ENCODE results near the gene F13A1. TPM values are rescaled to one million over a fixed set of nuclear protein-coding genes. Genes with fewer than 3 reads are reported as not detected.
A peak's percentile ranks its signal among the peaks of the same experiment; 100 is the strongest.

F13A1 gene
- total and polyA plus RNA-seq, 4 donors: 4.3 to 69.9 (median 23.4) TPM

GRCh38 chr6:6284221-6284966 is 36.1 kb downstream of the F13A1 start:
- Histone ChIP-seq H3K9me3 (ENCODE audit: control insufficient read depth in 4 of 4, insufficient read depth in 3 of 4, low read length in 3 of 4) (no peaks in the 10 kb centered on the region), H3K9ac (ENCODE audit: insufficient read depth in 1 of 2, low read length in 2 of 2) (no peak overlapping the region), H3K4me1 (ENCODE audit: control insufficient read depth in 5 of 5, insufficient read depth in 5 of 5, low read length in 5 of 5) (peaks cover 0 to under 1% (median 0%) of the 10 kb centered on the region in 5 donors), H3K27ac (ENCODE audit: low read depth in 1 of 2, low read length in 1 of 2) (no peak overlapping the region), H3K4me3 (no peak overlapping the region), H3K36me3 (ENCODE audit: control insufficient read depth in 4 of 4, insufficient read depth in 4 of 4, low read length in 4 of 4) (no peaks in the 10 kb centered on the region), H3K27me3 (ENCODE audit: control insufficient read depth in 3 of 3, insufficient read depth in 3 of 3, low read length in 2 of 3) (no peaks in the 10 kb centered on the region)
- no peak for TF ChIP-seq CTCF (IDR thresholded peaks at IDR 0.05; ENCODE audit: control extremely low read depth, extremely low read depth)
- no peak for ATAC-seq (ENCODE audit: insufficient read depth, low FRiP score)
- WGBS, 2 donors: 67 to 74% methylated on average over 6 of the region's 6 CpGs
- DNase-seq: peak in 2 of 3 donors; percentile 8 to 17

GRCh38 chr6:6283746-6284145 is 36.7 kb downstream of the F13A1 start:
- no peak overlapping the region for H3K4me3 ChIP-seq
- no peak overlapping the region for H3K27ac ChIP-seq (ENCODE audit: low read depth in 1 of 2, low read length in 1 of 2)
- no peak for ATAC-seq (ENCODE audit: insufficient read depth, low FRiP score)
- no peaks in the 10 kb centered on the region for H3K9me3 ChIP-seq (ENCODE audit: control insufficient read depth in 4 of 4, insufficient read depth in 3 of 4, low read length in 3 of 4)
- H3K36me3 ChIP-seq (ENCODE audit: control insufficient read depth in 4 of 4, insufficient read depth in 4 of 4, low read length in 4 of 4): no peaks in the 10 kb centered on the region
- H3K4me1 ChIP-seq (ENCODE audit: control insufficient read depth in 5 of 5, insufficient read depth in 5 of 5, low read length in 5 of 5): peaks cover 0 to 2% (median 0%) of the 10 kb centered on the region in 5 donors
- no peaks in the 10 kb centered on the region for H3K27me3 ChIP-seq (ENCODE audit: control insufficient read depth in 3 of 3, insufficient read depth in 3 of 3, low read length in 2 of 3)
- TF ChIP-seq CTCF (IDR thresholded peaks at IDR 0.05; ENCODE audit: control extremely low read depth, extremely low read depth): no peak
- WGBS, 2 donors: 85 to 91% methylated on average over 2 of the region's 2 CpGs
- no peak for DNase-seq
- H3K9ac ChIP-seq (ENCODE audit: insufficient read depth in 1 of 2, low read length in 2 of 2): no peak overlapping the region

GRCh38 chr6:6282716-6283115 is 37.7 kb downstream of the F13A1 start:
- H3K9ac ChIP-seq (ENCODE audit: insufficient read depth in 1 of 2, low read length in 2 of 2): no peak overlapping the region
- H3K36me3 ChIP-seq (ENCODE audit: control insufficient read depth in 4 of 4, insufficient read depth in 4 of 4, low read length in 4 of 4): no peaks in the 10 kb centered on the region
- 88% methylated on average over 1 of the region's 1 CpG for WGBS, 2 donors
- DNase-seq: no peak
- H3K27me3 ChIP-seq (ENCODE audit: control insufficient read depth in 3 of 3, insufficient read depth in 3 of 3, low read length in 2 of 3): no peaks in the 10 kb centered on the region
- H3K9me3 ChIP-seq (ENCODE audit: control insufficient read depth in 4 of 4, insufficient read depth in 3 of 4, low read length in 3 of 4): no peaks in the 10 kb centered on the region
- no peak for TF ChIP-seq CTCF (IDR thresholded peaks at IDR 0.05; ENCODE audit: control extremely low read depth, extremely low read depth)
- H3K4me3 ChIP-seq: no peak overlapping the region
- no peak for ATAC-seq (ENCODE audit: insufficient read depth, low FRiP score)
- H3K4me1 ChIP-seq (ENCODE audit: control insufficient read depth in 5 of 5, insufficient read depth in 5 of 5, low read length in 5 of 5): peaks cover 0 to 2% (median 0%) of the 10 kb centered on the region in 5 donors
- H3K27ac ChIP-seq (ENCODE audit: low read depth in 1 of 2, low read length in 1 of 2): no peak overlapping the region
